NCI-H2227 (cell line): ENCODE results near the gene PLRG1.

Experiments
- DNase-seq: peaks from one replicate; lab custom pipeline; 2025; ENCODE audit not compliant: unreplicated experiment; lab: John Stamatoyannopoulos, UW

Gene PLRG1

DNA sequence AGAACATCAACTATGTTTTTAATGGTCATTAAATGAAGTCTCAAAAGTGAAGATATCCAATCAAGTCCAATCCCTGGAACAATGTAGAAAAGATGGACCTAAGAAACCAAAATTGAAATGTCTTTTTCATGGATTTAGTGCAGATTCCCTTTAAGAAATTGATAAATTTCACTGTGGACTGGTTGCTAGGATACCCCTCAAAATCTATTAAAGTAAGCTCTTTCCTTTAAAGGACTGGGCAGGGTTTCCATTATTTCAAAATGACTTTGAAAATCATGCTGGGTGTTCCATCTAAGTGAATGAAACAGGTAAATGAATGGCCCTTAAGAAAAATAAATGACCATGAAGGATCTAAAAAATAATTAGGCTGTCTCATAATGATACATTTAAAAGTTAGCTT, 28.6 kb downstream of the PLRG1 start:
- no peak for DNase-seq

DNA sequence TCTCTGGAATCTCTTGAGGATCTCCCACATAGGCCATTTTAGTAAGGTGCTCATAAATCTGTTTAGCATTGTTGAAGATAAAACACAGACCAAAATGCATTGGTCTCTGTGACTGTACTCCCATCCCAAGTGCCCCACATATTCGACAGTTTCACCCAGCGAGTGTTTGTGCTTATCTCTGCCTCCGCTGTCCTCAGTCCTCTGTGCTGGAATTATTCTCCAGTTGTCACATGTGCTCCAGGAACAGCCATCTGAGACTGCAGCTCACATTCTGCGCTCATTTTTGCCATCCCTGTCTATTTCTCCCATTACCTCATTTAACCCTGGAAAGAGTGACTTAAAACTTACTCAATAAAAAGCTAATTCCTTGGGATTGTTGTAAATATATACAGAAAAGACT, 31.0 kb downstream of the PLRG1 start:
- DNase-seq, result no peak

DNA sequence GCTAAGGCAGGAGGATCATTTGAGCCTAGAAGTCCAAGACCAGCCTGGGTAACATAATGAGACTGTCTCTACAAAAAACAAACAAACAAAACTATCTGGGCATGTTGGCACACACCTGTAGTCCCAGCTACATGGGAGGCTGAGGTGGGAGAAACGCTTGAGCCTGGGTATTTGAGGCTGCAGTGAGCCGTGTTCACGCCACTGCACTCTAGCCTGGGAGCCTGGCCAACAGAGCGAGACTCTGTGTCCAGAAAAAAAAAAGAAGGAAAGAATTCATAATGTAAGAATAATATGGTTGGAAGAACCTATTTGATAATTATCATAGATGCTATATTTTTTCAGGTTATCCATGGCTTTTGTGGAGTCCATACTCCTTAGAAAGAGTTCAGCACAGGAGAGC, 32.6 kb downstream of the PLRG1 start:
- no peak for DNase-seq

GRCh38 chr4:154516318-154517029, 33.7 kb downstream of the PLRG1 start:
- peak; percentile 10 for DNase-seq

DNA sequence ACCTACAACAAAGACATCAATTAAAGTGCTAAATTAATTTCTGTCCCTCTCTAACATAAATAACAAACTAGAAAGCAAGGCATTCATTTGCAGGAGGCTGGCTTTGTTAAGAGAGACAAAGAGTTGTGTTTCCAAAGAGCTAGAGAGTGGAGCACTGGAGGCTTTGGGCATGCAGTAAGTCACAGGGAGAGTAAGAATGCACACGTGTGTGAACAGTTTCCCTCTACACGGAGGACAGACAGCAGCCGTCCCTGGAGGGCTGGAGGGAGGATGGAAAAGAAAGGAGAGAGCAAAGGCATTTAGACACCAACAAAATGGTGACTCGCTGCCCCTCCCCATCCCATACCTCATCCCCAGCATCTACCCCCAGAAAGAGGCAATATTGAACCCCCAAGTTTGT, 38.2 kb downstream of the PLRG1 start:
- no peak for DNase-seq

GRCh38 chr4:154511548-154511947, 38.7 kb downstream of the PLRG1 start:
- no peak for DNase-seq

- DNase-seq, result no peak
These were observed 43.0 kb downstream of the PLRG1 start for GRCh38 chr4:154507156-154507555.

DNA sequence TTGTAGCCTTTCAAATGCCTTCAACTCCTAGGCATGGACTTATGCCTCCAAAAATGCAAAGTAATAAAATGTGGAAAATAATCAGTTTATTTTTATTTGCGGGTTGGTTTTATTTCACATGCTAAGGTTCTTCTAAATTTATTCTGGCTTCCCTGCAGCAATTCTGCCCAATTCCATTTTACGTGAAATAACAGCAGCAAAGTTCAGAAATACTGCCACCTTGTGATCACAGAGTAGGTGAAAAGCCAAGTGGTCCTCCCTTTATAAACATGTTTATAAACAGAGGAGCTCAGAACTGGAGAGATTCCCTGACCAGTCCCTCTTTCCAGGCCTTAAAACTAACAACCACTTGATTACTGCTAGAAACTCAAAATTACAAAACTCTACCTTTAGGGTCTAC, 43.9 kb downstream of the PLRG1 start:
- peak; percentile 54 for DNase-seq

- DNase-seq, result peak; percentile 34
These were observed 46.6 kb downstream of the PLRG1 start for GRCh38 chr4:154503598-154503997.

DNA sequence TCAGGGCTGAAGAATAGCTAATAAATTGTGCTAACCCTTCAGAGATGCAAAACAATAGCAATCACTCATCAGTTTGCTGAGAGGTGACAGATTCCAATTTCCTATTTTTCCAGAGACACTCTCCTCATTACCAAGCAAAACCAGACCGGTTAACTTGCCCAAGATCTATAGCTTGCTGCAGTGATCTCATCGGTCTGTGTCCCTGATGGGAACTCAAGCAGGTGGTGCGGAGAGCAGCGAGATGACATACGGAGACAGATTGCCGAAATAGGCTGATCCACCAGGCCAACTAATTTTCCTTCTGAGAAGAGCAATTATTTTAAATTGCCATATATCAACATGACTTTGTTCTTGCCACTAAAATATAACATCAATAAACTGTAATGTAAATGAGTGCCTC, 48.1 kb downstream of the PLRG1 start:
- DNase-seq, result peak; percentile 34

DNA sequence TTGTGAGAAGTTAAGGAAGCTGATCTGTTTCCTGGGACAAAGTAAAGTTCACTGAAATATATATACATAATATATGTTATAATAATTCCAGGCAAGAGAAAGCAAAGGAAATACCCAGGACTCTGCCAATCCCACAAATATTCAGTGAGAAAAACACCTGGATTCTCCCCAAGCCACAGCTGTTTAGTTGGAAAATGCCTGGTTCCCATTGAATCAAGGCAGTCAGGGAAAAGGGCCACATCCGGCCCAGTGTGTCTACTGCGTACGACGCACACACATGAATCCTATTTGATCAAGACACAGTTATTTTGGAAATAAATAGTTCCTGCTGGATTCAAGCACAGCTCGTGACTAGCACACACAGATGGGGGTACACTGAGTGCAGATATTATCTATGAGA, 52.3 kb downstream of the PLRG1 start:
- no peak for DNase-seq

DNA sequence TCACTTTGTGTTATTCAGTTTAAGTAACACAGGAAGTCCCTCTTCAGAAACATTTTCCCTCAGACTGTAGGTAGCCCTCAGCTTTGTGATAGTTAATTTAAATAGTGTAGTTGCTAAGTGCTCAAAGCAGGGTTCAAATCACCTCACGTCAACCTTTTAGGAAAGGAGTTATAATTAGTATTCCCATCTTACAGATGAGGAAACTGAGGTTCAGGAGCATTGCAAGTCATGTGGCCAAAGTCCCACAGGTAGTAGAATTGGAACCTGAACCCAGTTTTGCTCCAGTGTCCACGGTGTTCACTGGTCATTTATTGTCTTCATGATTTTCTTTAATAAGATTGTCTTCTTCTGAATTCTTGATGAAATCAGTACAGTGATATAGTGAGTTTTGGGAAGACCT, 54.3 kb downstream of the PLRG1 start:
- no peak for DNase-seq

DNA sequence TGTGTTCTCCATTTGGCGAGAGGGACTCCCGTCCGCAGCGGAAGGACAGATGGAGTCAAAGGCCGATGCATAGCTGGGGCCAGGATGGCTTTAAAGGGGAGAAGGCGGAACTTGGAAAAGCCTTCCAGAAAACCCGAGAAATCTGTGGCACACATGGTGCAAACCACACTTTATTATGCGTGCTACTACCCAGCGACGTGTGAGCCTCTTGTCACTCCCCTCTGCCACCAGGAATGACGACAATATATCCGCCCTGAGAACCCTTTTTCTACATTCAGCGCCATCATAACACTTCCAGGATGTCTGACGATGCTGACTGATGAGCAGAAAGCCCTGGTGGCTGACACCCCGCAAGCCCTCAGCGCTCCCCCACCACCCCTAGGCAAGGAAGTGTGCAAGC, 57.9 kb downstream of the PLRG1 start:
- DNase-seq, result peak; percentile 52

GRCh38 chr4:154491341-154492271, 58.6 kb downstream of the PLRG1 start, which contains the start of gene DCHS2:
Gene DCHS2 (minus strand): TSS chr4:154491799. CDS start chr4:154491355, 444 bp downstream.
- DNase-seq, result peak; percentile 71

- DNase-seq, result peak; percentile 64
These were observed 59.4 kb downstream of the PLRG1 start for GRCh38 chr4:154490583-154491340.

DNA sequence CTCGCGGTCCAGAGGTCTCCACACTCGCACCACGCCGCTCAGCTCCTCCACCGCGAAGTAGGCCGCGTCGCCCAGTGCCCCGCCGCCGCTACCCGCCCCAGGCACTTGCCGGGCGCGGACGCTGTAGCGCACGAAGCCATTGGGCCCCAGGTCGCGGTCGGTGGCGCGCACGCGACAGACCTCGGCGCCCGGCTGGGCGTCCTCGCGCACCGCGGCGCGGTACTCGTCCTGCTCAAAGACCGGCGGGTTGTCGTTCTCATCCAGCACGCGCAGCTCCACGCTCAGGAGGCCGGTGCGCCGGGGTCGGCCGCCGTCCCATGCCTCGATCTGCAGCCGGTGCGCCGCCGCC, 60.0 kb downstream of the PLRG1 start:
- no peak for DNase-seq

GRCh38 chr4:154489558-154490233, 60.5 kb downstream of the PLRG1 start:
- DNase-seq, result no peak

GRCh38 chr4:154487145-154487544, 63.1 kb downstream of the PLRG1 start:
- DNase-seq, result no peak

DNA sequence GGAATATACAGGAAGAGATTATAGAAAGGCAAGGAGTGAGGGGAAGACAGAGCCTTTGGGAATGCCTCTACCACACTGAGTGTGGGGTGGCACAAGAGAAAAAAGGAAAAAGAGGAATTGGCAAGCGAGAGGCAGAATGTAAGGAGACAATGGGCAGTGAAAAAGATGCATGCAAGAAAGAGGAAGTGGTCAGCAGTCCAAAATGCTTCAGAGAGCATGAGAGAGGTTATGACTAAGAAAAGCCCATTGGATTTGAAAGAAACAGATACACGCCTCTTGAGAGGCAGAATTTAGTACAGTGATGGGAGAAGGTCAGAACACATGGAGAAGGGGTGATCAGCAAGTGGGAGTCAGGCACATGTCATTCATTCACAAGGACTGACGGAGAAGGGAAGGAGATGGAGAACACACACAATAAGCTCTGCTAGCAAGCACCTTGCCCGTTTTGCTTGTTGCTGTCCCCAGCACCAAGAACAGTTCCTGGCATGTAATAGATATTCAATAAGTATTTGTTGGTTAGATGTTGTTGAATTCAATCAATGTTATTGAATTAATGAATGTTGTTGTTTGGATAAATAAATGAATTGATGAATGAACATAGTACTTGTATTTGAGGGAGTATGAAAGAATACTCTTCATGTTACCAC, 65.0 kb downstream of the PLRG1 start:
- DNase-seq, result no peak
